GM12892 (cell line): ENCODE measurements around the gene ARFGEF3.

ENCODE experiments used
- POLR2A ChIP-seq: IDR thresholded peaks from 2 replicates; pipeline ENCODE4 v1.6.1; 2011; ENCODE audit warnings: low read depth, low read length, control low read depth
- POLR2AphosphoS5 ChIP-seq: IDR thresholded peaks from 2 replicates; pipeline ENCODE4 v1.6.1; 2011; ENCODE audit warnings: low read depth, low read length, control low read depth
- TAF1 ChIP-seq: IDR thresholded peaks from 2 replicates; pipeline ENCODE4 v1.6.1; 2011; ENCODE audit warnings: low read depth, mild to moderate bottlenecking, control low read depth, low read length, borderline replicate concordance

DNA sequence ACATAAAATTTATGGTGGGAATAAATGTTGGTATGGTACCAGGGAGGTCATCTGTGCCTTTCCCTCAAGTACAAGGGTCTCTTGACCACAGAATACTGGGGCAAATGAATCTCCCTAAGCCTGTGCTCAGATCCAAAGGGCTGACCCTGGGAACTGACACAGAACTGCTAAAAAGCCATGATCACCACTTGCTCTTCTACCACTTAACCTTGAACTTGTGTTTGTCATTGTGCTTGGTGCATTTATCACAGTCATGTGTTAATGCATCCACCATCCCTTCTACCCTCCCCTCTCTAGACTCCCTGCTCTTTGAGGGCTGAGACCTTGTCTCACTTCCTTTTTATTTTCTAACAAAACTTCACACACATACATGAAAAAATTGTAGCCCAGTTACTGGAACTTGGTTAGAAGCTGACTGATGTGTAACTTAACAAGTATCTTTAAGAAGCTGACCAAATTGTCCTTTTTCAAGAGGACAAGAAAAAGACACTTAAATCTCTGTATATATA is 102.7 kb downstream of the ARFGEF3 start:
- TF ChIP-seq POLR2A (no peak), POLR2AphosphoS5 (no peak), TAF1 (no peak)
